Common myeloid progenitor, CD34-positive (primary cell): ENCODE results near the gene LIG1.
"Not testable (repeated sequence)": the region's sequence is repeated elsewhere in the genome, so short reads cannot be mapped to it uniquely, and the experiment has no call there.

ENCODE experiments used
- CTCF ChIA-PET: fragments of 350-600 bp; sonication (Branson Sonifier 250); formaldehyde crosslinking; loops from one replicate; lab custom pipeline; 2021; ENCODE audit warnings: antibody characterized with exemption; lab: Charles Lee
- POLR2A ChIA-PET: fragments of 350-600 bp; sonication (Branson Sonifier 250); formaldehyde crosslinking; loops from one replicate; lab custom pipeline; 2021; ENCODE audit warnings: antibody characterized with exemption; lab: Charles Lee
- DNase-seq, 3 donors: peaks; one replicate each; pipeline versions ENCODE4 v3.0.0 to v3.0.0-alpha.2; 2013
- H3K27ac ChIP-seq, 2 experiments: 1 replicate in 1 of 2; 2 replicates in 1 of 2; pipeline ENCODE4 v1.7.0; 2013; ENCODE audit warnings: inconsistent platforms in 2 of 2, low read length in 2 of 2, mild to moderate bottlenecking in 2 of 2, low read depth in 1 of 2, moderate library complexity in 1 of 2; ENCODE audit not compliant: severe bottlenecking in 2 of 2, insufficient read depth in 1 of 2, poor library complexity in 1 of 2
- H3K27me3 ChIP-seq, 5 experiments: replicated peaks in 2 of 5; 1 replicate in 3 of 5; 2 replicates in 2 of 5; pipeline versions ENCODE4 v1.6.1 to v1.7.0; 2013; ENCODE audit warnings: low read length in 4 of 5, mild to moderate bottlenecking in 2 of 5, moderate library complexity in 2 of 5, inconsistent platforms in 1 of 5; ENCODE audit not compliant: insufficient read depth in 5 of 5, control insufficient read depth in 4 of 5
- H3K36me3 ChIP-seq, 4 experiments: 1 replicate in 2 of 4; 2 replicates in 2 of 4; pipeline versions ENCODE4 v1.6.1 to v1.7.0; 2013; ENCODE audit warnings: low read length in 3 of 4, control low read depth in 1 of 4, mild to moderate bottlenecking in 1 of 4; ENCODE audit not compliant: control insufficient read depth in 4 of 4, insufficient read depth in 4 of 4
- H3K4me1 ChIP-seq, 4 experiments: 1 replicate in 3 of 4; 2 replicates in 1 of 4; pipeline versions ENCODE4 v1.6.1 to v1.7.1; 2013; ENCODE audit warnings: low read length in 3 of 4, mild to moderate bottlenecking in 3 of 4, control low read depth in 1 of 4, inconsistent platforms in 1 of 4, moderate library complexity in 1 of 4; ENCODE audit not compliant: control insufficient read depth in 4 of 4, insufficient read depth in 4 of 4; ENCODE audit errors: control extremely low read depth in 1 of 4
- H3K4me3 ChIP-seq, 7 experiments: 1 replicate in 4 of 7; 2 replicates in 3 of 7; pipeline versions ENCODE4 v1.5.1 to v1.7.0; 2013; ENCODE audit warnings: mild to moderate bottlenecking in 7 of 7, low read length in 6 of 7, moderate library complexity in 6 of 7, inconsistent platforms in 2 of 7, low read depth in 2 of 7, control low read depth in 1 of 7; ENCODE audit not compliant: insufficient read depth in 4 of 7, control insufficient read depth in 1 of 7; ENCODE audit errors: extremely low read depth in 1 of 7
- H3K9me3 ChIP-seq, 5 experiments: 1 replicate in 4 of 5; 2 replicates in 1 of 5; pipeline versions ENCODE4 v1.6.1 to v1.7.1; 2013; ENCODE audit warnings: low read length in 4 of 5, mild to moderate bottlenecking in 2 of 5, inconsistent platforms in 1 of 5, low read depth in 1 of 5, moderate library complexity in 1 of 5; ENCODE audit not compliant: control insufficient read depth in 4 of 5, insufficient read depth in 2 of 5; ENCODE audit errors: control extremely low read depth in 1 of 5
- WGBS: methylation state at CpG from one replicate; pipeline ENCODE4 v1.1.5; 2013; ENCODE audit not compliant: insufficient coverage; 5-methylcytosine and 5-hydroxymethylcytosine counted together

LIG1 gene

GRCh38 chr19:48091111-48091718 is 78.9 kb downstream of the LIG1 start:
- H3K4me3 ChIP-seq, DNase-seq, H3K27me3 ChIP-seq, H3K4me1 ChIP-seq, H3K27ac ChIP-seq, H3K36me3 ChIP-seq: not testable (repeated sequence)
- 97% methylated on average over 8 of the region's 13 CpGs for whole genome bisulfite sequencing
- POLR2A ChIA-PET = interaction anchor here (0.6 to 0.7 kb wide), 2 partner anchors 19 to 75 kb away, joined by 3 to 5 read pairs; no protein-coding TSS in a partner anchor
- CTCF ChIA-PET = interaction anchor here (1.2 kb wide), 1 partner anchor 10 kb away, joined by 3 read pairs; no protein-coding TSS in a partner anchor
- H3K9me3 ChIP-seq = peaks cover 0 to 27% (median 5%) of the 10 kb centered on the region in 5 experiments

GRCh38 chr19:48090281-48090802 is 79.8 kb downstream of the LIG1 start:
- Histone ChIP-seq H3K4me3 (no peak overlapping the region), H3K27ac (no peak overlapping the region), H3K4me1 (no peaks in the 10 kb centered on the region), H3K9me3 (peaks cover 0 to 22% (median 5%) of the 10 kb centered on the region in 5 experiments), H3K36me3 (no peaks in the 10 kb centered on the region), H3K27me3 (peaks cover 0 to 2% (median 0%) of the 10 kb centered on the region in 5 experiments)
- DNase-seq = no peak
- POLR2A ChIA-PET = no interaction called here
- WGBS = 93% methylated on average over 3 of the region's 5 CpGs
- CTCF ChIA-PET = interaction anchor here (1.2 kb wide), 1 partner anchor 10 kb away, joined by 3 read pairs; no protein-coding TSS in a partner anchor

GRCh38 chr19:48088991-48089390 is 81.2 kb downstream of the LIG1 start:
- H3K9me3 ChIP-seq = peaks cover 0 to 15% (median 5%) of the 10 kb centered on the region in 5 experiments
- H3K4me3 ChIP-seq, DNase-seq, H3K27me3 ChIP-seq, H3K4me1 ChIP-seq, H3K27ac ChIP-seq, H3K36me3 ChIP-seq, CTCF ChIA-PET, POLR2A ChIA-PET: not testable (repeated sequence)
- no CpG with 5 or more reads among the region's 6 CpGs for WGBS

GRCh38 chr19:48085904-48086864 is 84.0 kb downstream of the LIG1 start:
- Histone ChIP-seq H3K9me3 (peaks cover 0 to 4% (median 2%) of the 10 kb centered on the region in 5 experiments), H3K27me3 (no peaks in the 10 kb centered on the region), H3K36me3 (no peaks in the 10 kb centered on the region), H3K4me3 (no peak overlapping the region), H3K27ac (no peak overlapping the region), H3K4me1 (no peaks in the 10 kb centered on the region)
- POLR2A ChIA-PET = interaction anchor here (0.5 kb wide), 1 partner anchor 64 kb away, joined by 8 read pairs; no protein-coding TSS in a partner anchor
- 84% methylated on average over 5 of the region's 7 CpGs for WGBS
- DNase-seq = no peak
- CTCF ChIA-PET = no interaction called here

- no peak for DNase-seq
- Histone ChIP-seq H3K9me3 (peaks cover 0 to 4% (median 0%) of the 10 kb centered on the region in 5 experiments), H3K27me3 (no peaks in the 10 kb centered on the region), H3K27ac (no peak overlapping the region), H3K4me3 (no peak overlapping the region), H3K36me3 (no peaks in the 10 kb centered on the region), H3K4me1 (no peaks in the 10 kb centered on the region)
- 100% methylated on average over 1 of the region's 3 CpGs for WGBS
- POLR2A ChIA-PET = no interaction called here
- CTCF ChIA-PET = no interaction called here
These were observed 85.1 kb downstream of the LIG1 start for GRCh38 chr19:48085076-48085475.

- Histone ChIP-seq H3K36me3 (no peaks in the 10 kb centered on the region), H3K9me3 (no peaks in the 10 kb centered on the region), H3K27ac (no peak overlapping the region), H3K4me1 (no peaks in the 10 kb centered on the region), H3K4me3 (no peak overlapping the region), H3K27me3 (no peaks in the 10 kb centered on the region)
- POLR2A ChIA-PET = no interaction called here
- 100% methylated on average over 2 of the region's 5 CpGs for WGBS
- DNase-seq = no peak
- CTCF ChIA-PET = interaction anchor here (0.7 kb wide), 1 partner anchor 117 kb away, joined by 3 read pairs; no protein-coding TSS in a partner anchor
These were observed 89.0 kb downstream of the LIG1 start for GRCh38 chr19:48081106-48081505.
